Lung (tissue), 12 donors: ENCODE results near the gene MAP7D1. TPM values are rescaled to one million over a fixed set of nuclear protein-coding genes. Genes with fewer than 3 reads are reported as not detected.

Experiments used
- ATAC-seq: fragments of 200-7000 bp; cut with Tn5 transposase; one replicate; pipeline ENCODE4 v1.9.1; 2020; ENCODE audit warnings: moderate number of reproducible peaks; ENCODE audit not compliant: insufficient read depth, low FRiP score
- DNase-seq, 3 donors: peaks; one replicate each; pipeline ENCODE4 v3.0.0-alpha.2; 2013 to 2017
- H3K27ac ChIP-seq, 2 donors: one replicate each; pipeline ENCODE4 v1.5.1; 2013; ENCODE audit warnings: mild to moderate bottlenecking in 2 of 2, moderate library complexity in 2 of 2, control low read depth in 1 of 2, inconsistent platforms in 1 of 2, low read depth in 1 of 2, low read length in 1 of 2
- H3K27me3 ChIP-seq, 3 donors: one replicate each; pipeline ENCODE4 v1.5.1; 2013; ENCODE audit warnings: low read length in 2 of 3; ENCODE audit not compliant: control insufficient read depth in 3 of 3, insufficient read depth in 3 of 3
- H3K36me3 ChIP-seq, 4 donors: one replicate each; pipeline ENCODE4 v1.5.1; 2013; ENCODE audit warnings: low read length in 4 of 4, mild to moderate bottlenecking in 1 of 4, moderate library complexity in 1 of 4; ENCODE audit not compliant: control insufficient read depth in 4 of 4, insufficient read depth in 4 of 4
- H3K4me1 ChIP-seq, 5 donors: one replicate each; pipeline ENCODE4 v1.5.1; 2013; ENCODE audit warnings: low read length in 5 of 5, mild to moderate bottlenecking in 2 of 5, moderate library complexity in 1 of 5; ENCODE audit not compliant: control insufficient read depth in 5 of 5, insufficient read depth in 5 of 5
- H3K4me3 ChIP-seq: one replicate; pipeline ENCODE4 v1.5.1; 2013; ENCODE audit warnings: mild to moderate bottlenecking, control low read depth, moderate library complexity
- H3K9ac ChIP-seq, 2 donors: one replicate each; pipeline ENCODE4 v1.5.1; 2013; ENCODE audit warnings: low read length in 2 of 2, control low read depth in 1 of 2; ENCODE audit not compliant: insufficient read depth in 1 of 2
- H3K9me3 ChIP-seq, 4 donors: one replicate each; pipeline ENCODE4 v1.5.1; 2013; ENCODE audit warnings: low read length in 3 of 4, mild to moderate bottlenecking in 1 of 4, moderate library complexity in 1 of 4; ENCODE audit not compliant: control insufficient read depth in 4 of 4, insufficient read depth in 3 of 4
- WGBS, 2 donors: extraction: QIAGEN DNeasy Blood & Tissue Kit; methylation state at CpG; one replicate each; pipeline ENCODE4 v1.1.7; 2013; 5-methylcytosine and 5-hydroxymethylcytosine counted together
- polyA plus RNA-seq, 2 donors: library from polyadenylated mRNA; stranded (reverse); fragments of 200-250 nt; gene quantifications; one replicate each; pipeline ENCODE4 v1.2.1, GENCODE V29; 2013
- total RNA-seq, 2 donors: library from RNA; depleted of rRNA in 1 of 2; stranded (reverse); fragments of >200 nt in 1 of 2; gene quantifications; one replicate each; pipeline ENCODE4 v1.2.1, GENCODE V29; 2014 to 2021
- TF ChIP-seq, protein P1 (sequence below): IDR thresholded peaks from 2 replicates; pipeline ENCODE4 v1.5.1; 2012; ENCODE audit warnings: mild to moderate bottlenecking; ENCODE audit errors: control extremely low read depth, extremely low read depth
- donor health status: control.
- donor health status: control.
- donor health status: Bipolar disorder and iron deficiency.
- donor health status: healthy.
- donor health status: DM: yes; HTN: yes; CAD: no.

The MAP7D1 gene
- total and polyA plus RNA-seq, 4 donors: 47.3 to 140 (median 78.5) TPM

DNA sequence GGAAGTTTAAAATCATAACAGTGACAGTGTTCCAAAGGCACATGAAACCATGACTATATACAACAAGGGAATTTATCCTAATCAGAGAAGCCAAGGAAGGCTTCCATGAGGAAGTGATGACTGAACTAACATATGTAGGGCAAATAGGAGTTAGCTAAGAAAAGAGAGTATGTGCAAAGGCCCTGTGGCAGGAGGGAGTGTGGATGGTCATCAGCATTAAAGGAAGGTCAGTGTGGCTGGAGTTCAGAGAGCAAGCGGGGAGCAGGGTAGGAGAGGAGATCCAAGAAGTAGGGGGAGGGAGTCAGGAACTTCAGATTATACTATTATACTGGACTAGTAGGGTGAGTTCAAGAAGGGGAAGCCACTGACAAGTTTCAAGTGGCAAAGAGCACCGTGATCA, 8.4 kb downstream of the MAP7D1 start:
- WGBS, 2 donors: 83 to 95% methylated on average over 2 of the region's 2 CpGs

DNA sequence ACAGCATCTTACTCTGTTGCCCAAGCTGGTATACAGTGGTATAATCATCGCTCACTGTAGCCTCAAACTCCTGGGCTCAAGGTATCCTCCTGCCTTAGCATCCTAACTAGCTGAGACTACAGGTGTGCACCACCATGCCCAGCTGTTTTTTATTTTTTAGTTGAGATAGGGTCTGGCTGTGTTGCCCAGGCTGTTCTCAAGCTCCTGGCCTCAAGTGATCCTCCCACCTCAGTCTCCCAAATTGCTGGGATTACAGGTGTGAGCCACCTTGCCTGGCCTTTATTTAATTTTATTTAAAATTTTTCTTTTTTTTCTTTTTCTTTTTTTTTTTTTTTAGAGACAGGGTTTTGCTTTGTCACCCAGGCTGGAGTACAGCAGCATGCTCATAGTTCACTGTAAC, 9.2 kb downstream of the MAP7D1 start:
- Histone ChIP-seq H3K36me3 (peaks cover 0 to 8% (median 3%) of the 10 kb centered on the region in 4 donors), H3K27ac (peak overlapping the region in 1 of 2 donors; percentile 39), H3K4me3 (no peak overlapping the region), H3K9me3 (peaks cover 0 to 2% (median 0%) of the 10 kb centered on the region in 4 donors), H3K27me3 (no peaks in the 10 kb centered on the region), H3K9ac (no peak overlapping the region), H3K4me1 (peaks cover 12 to 39% (median 27%) of the 10 kb centered on the region in 5 donors)
- DNase-seq (no peak), ATAC-seq (no peak)
- TF ChIP-seq, protein P1, sequence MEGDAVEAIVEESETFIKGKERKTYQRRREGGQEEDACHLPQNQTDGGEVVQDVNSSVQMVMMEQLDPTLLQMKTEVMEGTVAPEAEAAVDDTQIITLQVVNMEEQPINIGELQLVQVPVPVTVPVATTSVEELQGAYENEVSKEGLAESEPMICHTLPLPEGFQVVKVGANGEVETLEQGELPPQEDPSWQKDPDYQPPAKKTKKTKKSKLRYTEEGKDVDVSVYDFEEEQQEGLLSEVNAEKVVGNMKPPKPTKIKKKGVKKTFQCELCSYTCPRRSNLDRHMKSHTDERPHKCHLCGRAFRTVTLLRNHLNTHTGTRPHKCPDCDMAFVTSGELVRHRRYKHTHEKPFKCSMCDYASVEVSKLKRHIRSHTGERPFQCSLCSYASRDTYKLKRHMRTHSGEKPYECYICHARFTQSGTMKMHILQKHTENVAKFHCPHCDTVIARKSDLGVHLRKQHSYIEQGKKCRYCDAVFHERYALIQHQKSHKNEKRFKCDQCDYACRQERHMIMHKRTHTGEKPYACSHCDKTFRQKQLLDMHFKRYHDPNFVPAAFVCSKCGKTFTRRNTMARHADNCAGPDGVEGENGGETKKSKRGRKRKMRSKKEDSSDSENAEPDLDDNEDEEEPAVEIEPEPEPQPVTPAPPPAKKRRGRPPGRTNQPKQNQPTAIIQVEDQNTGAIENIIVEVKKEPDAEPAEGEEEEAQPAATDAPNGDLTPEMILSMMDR: no peak
- WGBS, 2 donors: 54 to 100% methylated on average over 1 of the region's 1 CpG

More for the DNA sequence above, 8.4 kb downstream of the MAP7D1 start:
- H3K4me1 ChIP-seq: peaks cover 13 to 44% (median 28%) of the 10 kb centered on the region in 5 donors
- no peak overlapping the region for H3K9ac ChIP-seq
- no peak overlapping the region for H3K27ac ChIP-seq
- H3K9me3 ChIP-seq: peaks cover 0 to 2% (median 0%) of the 10 kb centered on the region in 4 donors
- peaks cover 0 to 8% (median 3%) of the 10 kb centered on the region in 4 donors for H3K36me3 ChIP-seq
- no peak for DNase-seq
- H3K27me3 ChIP-seq: no peaks in the 10 kb centered on the region
- TF ChIP-seq, protein P1: no peak
- H3K4me3 ChIP-seq: no peak overlapping the region
- ATAC-seq: no peak

DNA sequence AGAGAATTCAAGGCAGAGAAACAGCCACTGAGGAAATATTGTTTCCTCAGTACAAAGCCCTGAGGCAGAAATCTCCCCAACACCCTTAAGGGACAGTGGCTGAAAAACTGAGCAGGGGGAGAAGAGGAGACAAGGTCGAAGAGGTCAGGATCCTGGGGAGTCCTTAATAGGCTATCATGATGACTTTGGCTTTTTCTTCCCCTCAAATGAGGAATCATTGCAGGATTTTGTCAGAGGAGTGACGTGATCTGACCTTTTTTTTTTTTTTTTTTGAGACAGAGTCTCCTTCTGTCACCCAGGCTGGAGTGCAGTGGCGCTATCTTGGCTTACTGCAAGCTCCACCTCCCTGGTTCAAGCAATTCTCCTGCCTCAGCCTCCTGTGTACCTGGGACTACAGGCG, 10.2 kb downstream of the MAP7D1 start:
- no peak for DNase-seq
- Histone ChIP-seq H3K36me3 (peaks cover 0 to 13% (median 8%) of the 10 kb centered on the region in 4 donors), H3K27me3 (no peaks in the 10 kb centered on the region), H3K9me3 (peaks cover 0 to 2% (median 0%) of the 10 kb centered on the region in 4 donors), H3K4me3 (no peak overlapping the region), H3K27ac (peak overlapping the region; percentile 24 to 83), H3K9ac (no peak overlapping the region), H3K4me1 (peaks cover 8 to 29% (median 17%) of the 10 kb centered on the region in 5 donors)
- no peak for ATAC-seq
- TF ChIP-seq, protein P1: no peak
- WGBS, 2 donors: 69 to 72% methylated on average over 4 of the region's 4 CpGs
